ENCODE results near the gene MAPT. TPM values are rescaled to one million over a fixed set of nuclear protein-coding genes. Genes with fewer than 3 reads are reported as not detected.
"Not testable (repeated sequence)": the region's sequence is repeated elsewhere in the genome, so short reads cannot be mapped to it uniquely, and the experiment has no call there.

The MAPT gene
- total RNA-seq, 1 experiment from 2014 or later, result 3.1 TPM

DNA sequence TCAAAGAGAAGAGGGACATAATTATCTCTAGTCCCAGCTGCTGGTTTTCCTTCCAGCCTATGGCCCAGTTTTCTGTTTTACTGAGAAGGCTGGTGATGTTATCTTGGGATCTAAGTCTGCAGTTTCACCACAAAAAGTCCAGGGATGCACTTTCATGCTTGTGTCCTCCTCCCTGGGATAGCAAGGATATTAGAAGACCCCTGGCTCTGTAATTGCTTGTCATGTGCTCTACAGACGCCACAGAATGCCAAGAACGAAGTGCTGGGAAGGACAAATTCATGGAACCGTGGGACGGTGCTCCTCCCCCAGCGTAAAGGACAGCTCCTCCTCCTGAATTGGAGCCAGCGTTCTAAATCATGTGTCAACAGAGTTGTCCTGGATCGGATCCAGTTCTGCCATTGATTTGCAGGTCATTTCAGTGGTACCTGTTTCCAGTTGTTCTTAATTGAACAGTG lies 8.6 kb downstream of the MAPT start:
- Histone ChIP-seq H3K4me3 (ENCODE audit: insufficient read depth, low read depth, low read length) (no peak overlapping the region), H3K36me3 (replicated peaks; ENCODE audit: control insufficient read depth, insufficient read depth, low read length) (no peaks in the 10 kb centered on the region), H3K27me3 (ENCODE audit: control insufficient read depth, insufficient read depth, low read length) (peaks cover 27% of the 10 kb centered on the region)
- no peak for DNase-seq

- H3K36me3 ChIP-seq (replicated peaks; ENCODE audit: control insufficient read depth, insufficient read depth, low read length), result no peaks in the 10 kb centered on the region
- peaks cover 7% of the 10 kb centered on the region; the same call in 1 of the 2 replicates for H3K27me3 ChIP-seq (ENCODE audit: control insufficient read depth, insufficient read depth, low read length)
- no peak for DNase-seq
- no peak overlapping the region for H3K4me3 ChIP-seq (ENCODE audit: insufficient read depth, low read depth, low read length)
Observed at GRCh38 chr17:45904866-45905265, 10.5 kb downstream of the MAPT start.

- no peak overlapping the region for H3K4me3 ChIP-seq (ENCODE audit: insufficient read depth, low read depth, low read length)
- no peak for DNase-seq
- no peaks in the 10 kb centered on the region for H3K36me3 ChIP-seq (replicated peaks; ENCODE audit: control insufficient read depth, insufficient read depth, low read length)
- H3K27me3 ChIP-seq (ENCODE audit: control insufficient read depth, insufficient read depth, low read length), result peaks cover 3% of the 10 kb centered on the region; the same call in 1 of the 2 replicates
Observed at GRCh38 chr17:45905814-45906213, 11.5 kb downstream of the MAPT start.

GRCh38 chr17:45906237-45906636 lies 11.9 kb downstream of the MAPT start:
- no peak for DNase-seq
- no peaks in the 10 kb centered on the region for H3K36me3 ChIP-seq (replicated peaks; ENCODE audit: control insufficient read depth, insufficient read depth, low read length)
- no peaks in the 10 kb centered on the region for H3K27me3 ChIP-seq (ENCODE audit: control insufficient read depth, insufficient read depth, low read length)
- H3K4me3 ChIP-seq (ENCODE audit: insufficient read depth, low read depth, low read length), result no peak overlapping the region

DNA sequence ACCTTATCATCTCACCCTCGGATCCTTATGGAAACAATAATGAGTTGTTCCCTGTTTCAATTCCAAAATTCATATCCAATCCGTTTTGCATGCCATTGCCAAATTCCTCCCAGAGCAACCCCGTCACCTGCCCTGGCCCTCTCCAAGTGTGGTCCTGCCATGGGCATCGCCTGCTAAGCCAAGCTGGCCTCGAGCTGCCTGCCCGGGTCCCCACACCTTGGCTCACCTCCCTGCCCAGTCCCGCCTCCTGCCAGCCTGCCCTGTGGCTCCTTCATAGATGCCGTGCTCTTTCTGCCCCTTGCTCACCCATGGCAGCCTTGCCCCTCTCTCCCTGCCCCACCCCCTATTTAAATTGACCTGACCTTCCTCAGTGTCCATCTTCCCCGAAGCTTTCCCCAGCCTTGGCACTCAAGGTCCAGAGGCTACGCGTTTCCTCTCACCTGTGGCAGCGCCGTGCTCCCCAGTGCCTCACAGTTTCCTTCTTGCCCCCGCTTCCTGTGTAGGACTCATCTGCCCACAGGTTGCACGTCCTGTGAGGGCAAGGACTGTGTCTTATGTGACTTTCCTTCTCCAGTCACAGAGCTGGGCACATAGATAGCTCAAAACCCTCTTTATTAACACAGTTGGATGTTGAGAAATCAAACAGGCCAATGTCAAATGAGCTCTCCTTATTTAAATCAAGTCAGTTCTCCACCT lies 12.7 kb downstream of the MAPT start:
- Histone ChIP-seq H3K36me3 (replicated peaks; ENCODE audit: control insufficient read depth, insufficient read depth, low read length) (no peaks in the 10 kb centered on the region), H3K27me3 (ENCODE audit: control insufficient read depth, insufficient read depth, low read length) (no peaks in the 10 kb centered on the region), H3K4me3 (ENCODE audit: insufficient read depth, low read depth, low read length) (no peak overlapping the region)
- no peak for DNase-seq

DNA sequence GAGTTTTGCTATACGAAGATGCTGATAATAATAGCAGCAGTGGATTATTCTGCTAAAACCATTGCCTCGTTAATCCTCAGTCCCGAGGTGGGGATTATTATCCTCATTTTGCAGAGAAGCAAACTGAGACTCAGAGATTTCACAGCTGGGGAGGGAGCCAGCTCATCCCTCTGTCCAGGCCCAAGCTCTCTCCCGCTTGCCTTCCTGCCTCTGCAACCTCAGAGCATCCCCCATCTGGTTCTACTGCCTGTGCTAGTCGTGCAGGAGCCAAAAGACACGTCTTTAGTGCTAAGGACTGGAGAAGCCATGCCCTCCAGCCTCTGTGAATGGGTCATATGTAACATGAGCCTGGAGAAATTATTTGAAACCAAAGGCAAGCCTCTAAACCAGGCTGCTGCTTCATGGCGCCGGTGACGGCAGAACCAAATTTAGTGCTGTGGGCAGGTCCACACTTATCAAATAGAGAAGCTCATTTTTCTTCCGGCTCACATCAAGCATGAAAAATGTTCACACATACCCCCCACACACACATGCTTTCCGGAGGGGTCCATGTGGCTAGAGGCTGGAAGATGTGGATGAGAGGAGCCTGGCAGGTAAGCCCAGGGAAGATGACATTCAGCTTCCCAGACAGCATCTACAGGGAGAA lies 13.5 kb downstream of the MAPT start:
- Histone ChIP-seq H3K4me3 (ENCODE audit: insufficient read depth, low read depth, low read length) (no peak overlapping the region), H3K27me3 (ENCODE audit: control insufficient read depth, insufficient read depth, low read length) (no peaks in the 10 kb centered on the region), H3K36me3 (replicated peaks; ENCODE audit: control insufficient read depth, insufficient read depth, low read length) (no peaks in the 10 kb centered on the region)
- DNase-seq, result no peak

GRCh38 chr17:45908460-45908859 lies 14.1 kb downstream of the MAPT start:
- Histone ChIP-seq H3K36me3 (replicated peaks; ENCODE audit: control insufficient read depth, insufficient read depth, low read length) (no peaks in the 10 kb centered on the region), H3K27me3 (ENCODE audit: control insufficient read depth, insufficient read depth, low read length) (no peaks in the 10 kb centered on the region), H3K4me3 (ENCODE audit: insufficient read depth, low read depth, low read length) (no peak overlapping the region)
- DNase-seq, result no peak

GRCh38 chr17:45908935-45909334 lies 14.6 kb downstream of the MAPT start:
- H3K27me3 ChIP-seq (ENCODE audit: control insufficient read depth, insufficient read depth, low read length), result no peaks in the 10 kb centered on the region
- no peaks in the 10 kb centered on the region for H3K36me3 ChIP-seq (replicated peaks; ENCODE audit: control insufficient read depth, insufficient read depth, low read length)
- no peak overlapping the region for H3K4me3 ChIP-seq (ENCODE audit: insufficient read depth, low read depth, low read length)
- no peak for DNase-seq

DNA sequence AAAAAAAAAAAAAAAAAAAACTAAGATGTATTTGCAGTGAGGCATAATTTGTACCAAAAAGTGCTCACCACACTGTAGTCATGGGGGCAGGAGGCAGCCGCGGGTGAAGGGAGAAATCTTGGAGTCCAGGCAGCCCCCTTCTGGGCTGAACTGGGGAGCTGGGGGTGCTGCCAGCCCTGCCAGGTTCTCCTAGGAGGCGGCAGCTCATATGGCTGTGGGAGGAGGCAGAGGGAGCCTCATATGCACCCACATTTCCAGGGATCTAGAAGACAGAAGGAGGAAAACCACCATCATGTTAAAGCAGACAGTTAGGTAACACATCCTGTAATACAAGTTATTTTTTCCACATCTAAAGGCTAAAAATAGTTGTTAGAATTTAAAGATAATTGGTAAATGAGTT lies 16.3 kb downstream of the MAPT start:
- H3K4me3 ChIP-seq (ENCODE audit: insufficient read depth, low read depth, low read length), result no peak overlapping the region
- no peaks in the 10 kb centered on the region for H3K36me3 ChIP-seq (replicated peaks; ENCODE audit: control insufficient read depth, insufficient read depth, low read length)
- DNase-seq, result no peak
- no peaks in the 10 kb centered on the region for H3K27me3 ChIP-seq (ENCODE audit: control insufficient read depth, insufficient read depth, low read length)

DNA sequence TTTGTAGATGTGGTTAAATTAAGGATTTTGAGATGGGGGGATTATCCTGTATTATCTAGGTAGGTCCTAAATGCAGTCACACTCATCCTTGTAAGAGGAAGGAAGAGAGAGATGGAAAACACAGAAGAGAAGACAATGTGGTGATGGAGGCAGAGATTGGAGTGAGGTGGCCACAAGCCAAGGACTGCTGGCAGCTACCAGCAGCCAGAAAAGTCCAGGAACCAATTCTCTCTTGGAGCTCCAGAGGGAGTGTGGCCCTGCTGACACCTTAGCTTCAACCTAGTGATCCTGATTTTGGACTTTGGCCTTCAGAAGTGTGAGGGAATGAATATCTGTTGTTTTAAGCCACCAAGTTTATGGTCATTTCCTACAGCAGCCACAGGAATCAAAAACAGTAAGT lies 18.0 kb downstream of the MAPT start:
- Histone ChIP-seq H3K36me3 (replicated peaks; ENCODE audit: control insufficient read depth, insufficient read depth, low read length) (no peaks in the 10 kb centered on the region), H3K27me3 (ENCODE audit: control insufficient read depth, insufficient read depth, low read length) (no peaks in the 10 kb centered on the region), H3K4me3 (ENCODE audit: insufficient read depth, low read depth, low read length) (no peak overlapping the region)
- DNase-seq, result no peak

GRCh38 chr17:45913030-45913429 lies 18.7 kb downstream of the MAPT start:
- not testable (repeated sequence) for H3K4me3 ChIP-seq (ENCODE audit: insufficient read depth, low read depth, low read length); H3K27me3 ChIP-seq (ENCODE audit: control insufficient read depth, insufficient read depth, low read length); DNase-seq; H3K36me3 ChIP-seq (replicated peaks; ENCODE audit: control insufficient read depth, insufficient read depth, low read length)

DNA sequence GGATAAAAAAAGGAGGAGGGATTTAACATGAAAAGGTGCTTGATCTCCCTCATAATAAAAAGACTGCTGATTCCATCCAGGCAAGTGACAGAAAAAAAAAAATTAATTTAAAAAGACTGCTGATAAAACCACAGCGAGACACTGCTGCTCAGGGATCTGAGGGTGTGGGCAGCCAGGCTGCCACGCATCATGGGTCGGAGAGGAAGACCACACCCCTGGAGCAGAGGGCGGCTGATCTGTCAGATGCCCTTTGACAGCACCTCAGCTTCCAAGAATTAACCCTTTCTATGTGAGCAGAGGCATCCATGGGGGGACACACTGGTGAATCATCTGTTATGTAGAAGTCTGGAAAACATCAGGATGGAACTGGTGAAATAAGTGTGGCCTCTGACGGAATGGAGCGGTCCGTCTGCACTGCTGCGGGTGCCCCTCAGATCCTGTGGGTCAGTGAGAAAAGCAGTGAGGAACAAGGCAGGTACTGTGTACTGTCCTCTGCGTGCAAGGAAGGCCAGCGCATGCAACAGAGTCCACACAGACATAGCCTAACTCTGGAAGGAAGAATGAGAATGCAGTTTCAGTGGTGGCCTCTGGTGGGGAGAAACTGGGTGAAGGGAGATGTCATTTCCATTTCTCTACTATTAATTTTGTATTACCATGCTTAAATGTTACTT lies 19.8 kb downstream of the MAPT start:
- Histone ChIP-seq H3K27me3 (ENCODE audit: control insufficient read depth, insufficient read depth, low read length) (no peaks in the 10 kb centered on the region), H3K4me3 (ENCODE audit: insufficient read depth, low read depth, low read length) (no peak overlapping the region), H3K36me3 (replicated peaks; ENCODE audit: control insufficient read depth, insufficient read depth, low read length) (no peaks in the 10 kb centered on the region)
- DNase-seq, result no peak

DNA sequence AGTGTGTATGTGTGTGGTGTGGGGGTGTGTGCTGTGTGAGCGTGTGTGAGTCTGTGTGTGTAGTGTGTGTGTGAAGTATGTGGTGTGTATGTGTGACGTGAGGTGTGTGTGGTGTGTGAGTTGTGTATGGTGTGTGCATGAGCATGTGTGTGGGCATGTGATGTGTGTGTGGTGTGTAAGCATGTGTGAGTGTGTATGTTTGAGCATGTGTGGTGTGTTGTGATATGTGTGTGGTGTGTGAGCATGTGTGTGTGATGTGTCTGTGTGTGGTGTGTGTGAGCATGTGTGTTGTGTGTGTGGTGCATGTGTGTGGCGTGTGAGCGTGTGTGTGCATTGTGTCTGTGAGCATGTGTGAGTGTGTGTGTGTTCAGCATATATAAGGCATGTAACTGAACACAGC lies 20.9 kb downstream of the MAPT start:
- Histone ChIP-seq H3K36me3 (replicated peaks; ENCODE audit: control insufficient read depth, insufficient read depth, low read length) (no peaks in the 10 kb centered on the region), H3K4me3 (ENCODE audit: insufficient read depth, low read depth, low read length) (no peak overlapping the region), H3K27me3 (ENCODE audit: control insufficient read depth, insufficient read depth, low read length) (no peaks in the 10 kb centered on the region)
- DNase-seq, result no peak

DNA sequence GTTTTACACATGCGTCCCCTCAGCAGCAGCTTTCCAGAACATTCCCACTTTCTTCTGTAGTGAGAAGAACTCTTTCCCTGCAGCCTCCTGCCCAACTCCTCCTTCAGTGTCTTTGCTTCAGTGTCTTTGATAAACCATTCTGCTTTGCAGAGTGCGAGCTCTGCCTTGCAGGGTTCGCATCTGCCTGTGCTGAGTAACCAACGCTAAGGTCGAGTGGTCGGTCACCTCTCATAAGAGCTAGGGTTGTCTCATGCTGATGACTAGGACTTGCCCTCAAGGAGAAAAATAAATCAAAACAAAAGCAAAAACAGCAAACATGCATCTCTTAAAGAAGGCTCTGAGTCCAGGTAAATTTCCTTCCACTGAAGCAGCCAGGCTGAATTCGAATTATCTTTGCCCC lies 22.7 kb downstream of the MAPT start:
- no peak for DNase-seq
- no peaks in the 10 kb centered on the region for H3K27me3 ChIP-seq (ENCODE audit: control insufficient read depth, insufficient read depth, low read length)
- no peak overlapping the region for H3K4me3 ChIP-seq (ENCODE audit: insufficient read depth, low read depth, low read length)
- no peaks in the 10 kb centered on the region for H3K36me3 ChIP-seq (replicated peaks; ENCODE audit: control insufficient read depth, insufficient read depth, low read length)

DNA sequence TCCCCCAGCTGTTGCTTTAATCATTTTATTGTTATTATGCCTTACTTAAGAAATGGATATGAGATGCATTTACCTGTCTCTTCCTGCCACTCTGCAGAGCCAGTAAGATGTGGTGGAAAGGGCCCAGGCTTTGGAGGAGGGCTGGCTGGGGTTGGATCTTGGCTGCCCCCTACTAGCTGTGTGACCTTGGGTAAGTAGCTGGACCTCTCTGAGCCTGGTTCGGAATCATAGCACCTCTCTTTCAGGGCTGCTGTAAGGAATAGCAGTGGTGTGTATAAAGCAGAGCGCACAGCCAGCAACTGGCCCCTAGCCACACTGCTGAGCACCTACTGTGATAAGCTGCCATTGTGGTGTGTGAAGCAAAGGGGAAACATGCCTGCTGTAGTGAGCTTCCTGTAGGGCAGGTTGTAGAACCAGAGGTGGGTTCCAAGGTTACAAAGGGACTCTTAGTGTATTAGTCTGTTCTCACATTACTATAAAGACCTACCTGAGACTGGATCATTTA lies 23.9 kb downstream of the MAPT start:
- no peak for DNase-seq
- Histone ChIP-seq H3K36me3 (replicated peaks; ENCODE audit: control insufficient read depth, insufficient read depth, low read length) (no peaks in the 10 kb centered on the region), H3K4me3 (ENCODE audit: insufficient read depth, low read depth, low read length) (no peak overlapping the region), H3K27me3 (ENCODE audit: control insufficient read depth, insufficient read depth, low read length) (no peaks in the 10 kb centered on the region)

All from H7 (cell line).